GM23338 (cell line): ENCODE results near the gene MAP3K14.

ENCODE experiments used
- EZH2 ChIP-seq: fragments of 200-600 bp; sonication (generic); IDR thresholded peaks from one replicate; pipeline ENCODE4 v1.8.0; 2017; ENCODE audit warnings: antibody characterized with exemption, mild to moderate bottlenecking, low read depth; ENCODE audit not compliant: unreplicated experiment
- JUNB ChIP-seq: IDR thresholded peaks from one replicate; pipeline ENCODE4 v1.6.1; 2016; ENCODE audit warnings: antibody characterized with exemption; ENCODE audit not compliant: unreplicated experiment
- POLR2AphosphoS5 ChIP-seq: IDR thresholded peaks from 2 replicates; pipeline ENCODE4 v1.6.1; 2016; ENCODE audit warnings: antibody characterized with exemption, low read depth
- TF ChIP-seq, protein P1 (sequence below), 2 experiments: fragments of 200-600 bp in 1 of 2; sonication (generic) in 1 of 2; conservative IDR thresholded peaks; 2 replicates each; pipeline versions ENCODE4 v1.5.1 to v1.6.1; 2016 to 2017; ENCODE audit warnings: antibody characterized with exemption in 2 of 2, low read depth in 2 of 2, mild to moderate bottlenecking in 2 of 2, moderate library complexity in 1 of 2

DNA sequence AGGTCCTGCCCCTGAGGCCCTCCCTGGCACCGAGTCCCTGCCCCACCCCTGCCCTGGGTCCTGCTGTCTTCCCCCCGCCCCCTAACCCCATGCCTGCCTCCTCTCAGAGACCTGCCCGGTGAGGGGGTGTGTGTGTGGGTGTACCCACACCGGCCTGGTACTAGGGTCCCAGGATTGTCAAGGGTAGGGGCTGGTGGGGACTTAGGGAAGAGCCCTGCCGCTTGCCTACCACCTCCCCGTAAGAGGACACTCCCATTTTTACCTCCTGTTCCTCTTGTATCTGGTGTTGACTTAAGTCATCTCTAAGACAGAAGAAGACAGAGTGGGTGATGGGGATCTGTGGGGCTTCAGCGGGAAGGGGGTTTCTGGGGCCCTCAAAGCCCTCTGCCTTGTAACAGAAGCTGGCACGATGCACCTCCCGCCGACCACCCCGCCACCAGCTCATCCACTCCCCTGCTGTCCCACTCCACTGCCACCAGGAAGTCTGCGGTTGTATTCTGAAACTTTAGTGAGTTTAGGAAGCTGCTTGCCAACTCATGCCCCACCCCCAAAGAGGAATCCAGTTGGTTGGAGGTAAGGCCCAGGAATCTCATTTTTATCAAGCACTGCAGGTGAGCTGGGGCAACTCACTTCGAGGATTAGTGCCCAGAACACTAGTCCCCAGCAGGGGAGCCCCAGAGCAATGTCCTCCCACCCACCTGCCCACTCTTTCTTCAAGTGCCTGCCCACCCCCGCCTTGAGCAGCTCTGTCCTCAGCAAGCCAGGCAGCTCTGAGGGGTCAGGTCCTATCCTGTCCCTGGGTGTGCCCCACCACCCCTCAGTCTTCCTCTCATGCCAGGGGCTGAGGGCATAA, 60.5 kb downstream of the MAP3K14 start:
- TF ChIP-seq, protein P1, sequence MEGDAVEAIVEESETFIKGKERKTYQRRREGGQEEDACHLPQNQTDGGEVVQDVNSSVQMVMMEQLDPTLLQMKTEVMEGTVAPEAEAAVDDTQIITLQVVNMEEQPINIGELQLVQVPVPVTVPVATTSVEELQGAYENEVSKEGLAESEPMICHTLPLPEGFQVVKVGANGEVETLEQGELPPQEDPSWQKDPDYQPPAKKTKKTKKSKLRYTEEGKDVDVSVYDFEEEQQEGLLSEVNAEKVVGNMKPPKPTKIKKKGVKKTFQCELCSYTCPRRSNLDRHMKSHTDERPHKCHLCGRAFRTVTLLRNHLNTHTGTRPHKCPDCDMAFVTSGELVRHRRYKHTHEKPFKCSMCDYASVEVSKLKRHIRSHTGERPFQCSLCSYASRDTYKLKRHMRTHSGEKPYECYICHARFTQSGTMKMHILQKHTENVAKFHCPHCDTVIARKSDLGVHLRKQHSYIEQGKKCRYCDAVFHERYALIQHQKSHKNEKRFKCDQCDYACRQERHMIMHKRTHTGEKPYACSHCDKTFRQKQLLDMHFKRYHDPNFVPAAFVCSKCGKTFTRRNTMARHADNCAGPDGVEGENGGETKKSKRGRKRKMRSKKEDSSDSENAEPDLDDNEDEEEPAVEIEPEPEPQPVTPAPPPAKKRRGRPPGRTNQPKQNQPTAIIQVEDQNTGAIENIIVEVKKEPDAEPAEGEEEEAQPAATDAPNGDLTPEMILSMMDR (conservative IDR thresholded peaks at IDR 0.05; ENCODE audit: low read depth in 2 of 2), result peak in 1 of 2 experiments; percentile 25; a peak in 2 of 4 replicates
- no peak for TF ChIP-seq EZH2
- TF ChIP-seq JUNB, result no peak
- no peak for TF ChIP-seq POLR2AphosphoS5
